HG03066 (cell line): ENCODE data around the gene ZNF414.

ENCODE experiments used
- ATAC-seq: cut with Tn5 transposase; IDR thresholded peaks from one replicate; pipeline ENCODE4 v1.9.1; 2021; ENCODE audit warnings: low read depth; ENCODE audit not compliant: unreplicated experiment

Gene ZNF414

GRCh38 chr19:8494158-8494557 is 19.8 kb downstream of the ZNF414 start:
- no peak for ATAC-seq

GRCh38 chr19:8491574-8491973 is 22.4 kb downstream of the ZNF414 start:
- no peak for ATAC-seq

- no peak for ATAC-seq
Observed at GRCh38 chr19:8490873-8491272, 23.1 kb downstream of the ZNF414 start.

GRCh38 chr19:8490395-8490760 is 23.6 kb downstream of the ZNF414 start:
- no peak for ATAC-seq

GRCh38 chr19:8489561-8490394 is 24.2 kb downstream of the ZNF414 start:
- no peak for ATAC-seq

DNA sequence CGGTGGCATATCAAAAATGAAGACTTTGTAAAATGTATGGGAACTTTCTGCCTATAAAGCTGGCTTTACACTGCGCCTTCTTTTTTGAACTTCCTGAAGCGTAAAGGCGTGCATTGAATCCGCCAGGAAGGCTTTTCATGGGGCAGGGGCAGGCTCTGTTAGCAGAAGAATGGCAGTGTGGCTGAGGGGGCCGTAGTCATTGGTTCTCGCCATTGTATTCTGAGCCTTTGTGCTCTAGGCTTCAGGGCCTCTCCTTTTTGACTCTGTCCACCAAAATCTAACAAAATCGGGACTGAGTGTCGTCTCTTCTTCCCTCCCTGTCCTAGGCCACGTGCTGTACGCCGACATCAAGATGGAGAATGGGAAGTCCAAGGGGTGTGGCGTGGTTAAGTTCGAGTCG is 25.6 kb downstream of the ZNF414 start:
- ATAC-seq = no peak

- ATAC-seq = no peak
Observed at GRCh38 chr19:8487137-8487851, 26.7 kb downstream of the ZNF414 start.

GRCh38 chr19:8486661-8487136 is 27.3 kb downstream of the ZNF414 start:
- no peak for ATAC-seq

DNA sequence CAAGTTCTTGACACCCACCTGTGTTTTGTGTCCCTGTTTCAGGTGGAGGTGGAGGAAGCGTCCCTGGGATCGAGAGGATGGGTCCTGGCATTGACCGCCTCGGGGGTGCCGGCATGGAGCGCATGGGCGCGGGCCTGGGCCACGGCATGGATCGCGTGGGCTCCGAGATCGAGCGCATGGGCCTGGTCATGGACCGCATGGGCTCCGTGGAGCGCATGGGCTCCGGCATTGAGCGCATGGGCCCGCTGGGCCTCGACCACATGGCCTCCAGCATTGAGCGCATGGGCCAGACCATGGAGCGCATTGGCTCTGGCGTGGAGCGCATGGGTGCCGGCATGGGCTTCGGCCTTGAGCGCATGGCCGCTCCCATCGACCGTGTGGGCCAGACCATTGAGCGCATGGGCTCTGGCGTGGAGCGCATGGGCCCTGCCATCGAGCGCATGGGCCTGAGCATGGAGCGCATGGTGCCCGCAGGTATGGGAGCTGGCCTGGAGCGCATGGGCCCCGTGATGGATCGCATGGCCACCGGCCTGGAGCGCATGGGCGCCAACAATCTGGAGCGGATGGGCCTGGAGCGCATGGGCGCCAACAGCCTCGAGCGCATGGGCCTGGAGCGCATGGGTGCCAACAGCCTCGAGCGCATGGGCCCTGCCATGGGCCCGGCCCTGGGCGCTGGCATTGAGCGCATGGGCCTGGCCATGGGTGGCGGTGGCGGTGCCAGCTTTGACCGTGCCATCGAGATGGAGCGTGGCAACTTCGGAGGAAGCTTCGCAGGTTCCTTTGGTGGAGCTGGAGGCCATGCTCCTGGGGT is 28.2 kb downstream of the ZNF414 start:
- ATAC-seq = no peak

- no peak for ATAC-seq
Observed at GRCh38 chr19:8484331-8484894, 29.6 kb downstream of the ZNF414 start.

- no peak for ATAC-seq
Observed at GRCh38 chr19:8483165-8483564, 30.8 kb downstream of the ZNF414 start.

GRCh38 chr19:8482696-8483095 is 31.3 kb downstream of the ZNF414 start:
- no peak for ATAC-seq

DNA sequence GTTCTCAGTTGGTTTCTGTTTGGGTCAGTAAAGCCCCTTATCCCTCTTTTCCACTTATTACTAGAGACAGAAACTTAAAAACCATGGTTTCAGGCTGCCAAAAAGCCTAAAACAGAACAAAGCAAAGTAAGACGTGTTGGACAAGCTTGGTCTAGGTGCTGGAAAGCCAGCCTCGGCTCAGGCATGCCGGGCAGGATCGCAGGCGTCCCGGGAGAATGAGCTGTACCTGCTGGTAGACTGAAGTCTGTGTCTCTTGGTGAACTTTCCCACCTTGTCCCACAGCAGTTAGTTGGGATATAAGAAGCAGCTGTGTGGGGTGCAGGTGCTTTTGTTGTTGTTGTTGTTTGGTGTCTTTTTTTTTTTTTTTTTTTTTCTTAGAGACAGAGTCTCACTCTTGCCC is 32.4 kb downstream of the ZNF414 start:
- no peak for ATAC-seq

GRCh38 chr19:8481201-8481600 is 32.8 kb downstream of the ZNF414 start:
- ATAC-seq = no peak

- no peak for ATAC-seq
Observed at GRCh38 chr19:8478598-8478997, 35.4 kb downstream of the ZNF414 start.

GRCh38 chr19:8477889-8478288 is 36.1 kb downstream of the ZNF414 start:
- no peak for ATAC-seq

GRCh38 chr19:8476524-8476923 is 37.4 kb downstream of the ZNF414 start:
- no peak for ATAC-seq

- ATAC-seq = no peak
Observed at GRCh38 chr19:8475005-8475404, 39.0 kb downstream of the ZNF414 start.

- no peak for ATAC-seq
Observed at GRCh38 chr19:8473648-8474476, 40.1 kb downstream of the ZNF414 start.
